K562 (cell line): ENCODE data around the gene PARP11. TPM values are rescaled to one million over a fixed set of nuclear protein-coding genes. Genes with fewer than 3 reads are reported as not detected.

Experiments
- polyA plus RNA-seq, 8 experiments: library from polyadenylated mRNA; depleted of rRNA in 4 of 8; stranded (reverse) in 5 of 8; unstranded in 3 of 8; fragments of >200 nt; fragmentation: Nextera tagmentation in 2 of 8; fragmentation: Illumina TruSeq in 1 of 8; extraction: Ambion mirVana in 2 of 8; extraction: Trizol in 1 of 8; gene quantifications; 2 replicates each; pipeline versions ENCODE4 v1.2.1 to v1.2.3, GENCODE V29; 2011 to 2014; ENCODE audit warnings: inconsistent platforms in 1 of 8, missing spikeins in 1 of 8
- total RNA-seq, 7 experiments: library from RNA; depleted of rRNA in 6 of 7; stranded (reverse); fragments of >200 nt in 6 of 7; fragmentation: Illumina TruSeq in 2 of 7; extraction: Trizol in 2 of 7; gene quantifications; 2 replicates each; pipeline versions ENCODE4 v1.2.1 to v1.2.3, GENCODE V29; 2011 to 2021; ENCODE audit warnings: low replicate concordance in 1 of 7
- TF ChIP-seq, protein P1 (sequence below), 2 experiments: fragments of 450-650 bp; formaldehyde crosslinking in 1 of 2; IDR thresholded peaks; 2 replicates each; pipeline versions ENCODE4 v1.4.0 to v1.6.1; 2014 to 2020; ENCODE audit warnings: mild to moderate bottlenecking in 2 of 2, borderline replicate concordance in 1 of 2, low read depth in 1 of 2

PARP11 gene
- total and polyA plus RNA-seq, 9 of the 15 experiments (the other 6 are each of a cell fraction or from before 2014, with no cell fraction given) = 0.40 to 2.5 (median 1.4) TPM

DNA sequence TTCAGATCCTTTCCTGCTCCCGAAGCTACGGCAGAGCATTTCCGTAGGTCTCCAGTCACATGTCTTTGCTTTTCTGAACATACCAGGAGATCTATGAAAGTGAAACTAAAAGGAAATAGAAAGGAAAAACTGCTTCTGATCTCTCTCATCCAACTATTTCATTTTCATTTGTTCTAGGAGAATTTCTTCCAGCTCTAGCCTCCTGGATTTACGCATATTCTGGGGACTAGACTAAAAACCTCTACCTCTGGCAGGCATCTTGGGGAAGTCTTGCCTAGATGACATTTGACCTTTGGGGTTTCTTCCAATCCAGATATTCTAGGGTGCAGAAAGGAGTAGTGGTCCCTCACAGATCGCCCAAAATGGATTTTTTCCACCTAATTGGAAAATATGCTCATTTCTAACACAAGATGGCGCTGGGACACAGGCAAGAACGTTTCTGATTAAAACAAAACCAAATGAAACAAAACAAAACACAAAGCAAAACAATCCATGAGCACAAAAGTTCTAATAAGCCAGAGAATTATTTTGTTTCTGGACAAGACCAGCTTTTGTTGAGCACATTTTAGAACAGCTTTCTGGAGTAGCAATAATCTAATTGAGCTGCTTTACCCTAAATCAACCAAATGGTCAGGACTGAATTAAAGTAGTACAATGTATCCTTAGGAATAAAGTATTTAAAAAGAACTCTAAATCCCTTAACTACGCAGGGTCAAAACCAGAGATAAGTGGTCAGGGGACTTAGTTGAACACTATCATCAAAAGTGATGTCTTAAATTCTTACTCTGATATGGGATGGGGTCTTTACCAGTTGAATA, 12.3 kb upstream of the PARP11 start (continued):
- TF ChIP-seq, protein P1, sequence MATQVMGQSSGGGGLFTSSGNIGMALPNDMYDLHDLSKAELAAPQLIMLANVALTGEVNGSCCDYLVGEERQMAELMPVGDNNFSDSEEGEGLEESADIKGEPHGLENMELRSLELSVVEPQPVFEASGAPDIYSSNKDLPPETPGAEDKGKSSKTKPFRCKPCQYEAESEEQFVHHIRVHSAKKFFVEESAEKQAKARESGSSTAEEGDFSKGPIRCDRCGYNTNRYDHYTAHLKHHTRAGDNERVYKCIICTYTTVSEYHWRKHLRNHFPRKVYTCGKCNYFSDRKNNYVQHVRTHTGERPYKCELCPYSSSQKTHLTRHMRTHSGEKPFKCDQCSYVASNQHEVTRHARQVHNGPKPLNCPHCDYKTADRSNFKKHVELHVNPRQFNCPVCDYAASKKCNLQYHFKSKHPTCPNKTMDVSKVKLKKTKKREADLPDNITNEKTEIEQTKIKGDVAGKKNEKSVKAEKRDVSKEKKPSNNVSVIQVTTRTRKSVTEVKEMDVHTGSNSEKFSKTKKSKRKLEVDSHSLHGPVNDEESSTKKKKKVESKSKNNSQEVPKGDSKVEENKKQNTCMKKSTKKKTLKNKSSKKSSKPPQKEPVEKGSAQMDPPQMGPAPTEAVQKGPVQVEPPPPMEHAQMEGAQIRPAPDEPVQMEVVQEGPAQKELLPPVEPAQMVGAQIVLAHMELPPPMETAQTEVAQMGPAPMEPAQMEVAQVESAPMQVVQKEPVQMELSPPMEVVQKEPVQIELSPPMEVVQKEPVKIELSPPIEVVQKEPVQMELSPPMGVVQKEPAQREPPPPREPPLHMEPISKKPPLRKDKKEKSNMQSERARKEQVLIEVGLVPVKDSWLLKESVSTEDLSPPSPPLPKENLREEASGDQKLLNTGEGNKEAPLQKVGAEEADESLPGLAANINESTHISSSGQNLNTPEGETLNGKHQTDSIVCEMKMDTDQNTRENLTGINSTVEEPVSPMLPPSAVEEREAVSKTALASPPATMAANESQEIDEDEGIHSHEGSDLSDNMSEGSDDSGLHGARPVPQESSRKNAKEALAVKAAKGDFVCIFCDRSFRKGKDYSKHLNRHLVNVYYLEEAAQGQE (IDR thresholded peaks at IDR 0.05; ENCODE audit: borderline replicate concordance) = peak; percentile 25; the same call in 1 of the 2 replicates
- TF ChIP-seq, protein P1 (CRISPR knock-in tag; IDR thresholded peaks at IDR 0.05; ENCODE audit: low read depth) = no peak
- TF ChIP-seq, all 486 proteins: peak for 5
